GM18507 (cell line): ENCODE data around the gene KLHL14.
A peak's percentile ranks its signal among the peaks of the same experiment; 100 is the strongest.
"Not testable (repeated sequence)": the region's sequence is repeated elsewhere in the genome, so short reads cannot be mapped to it uniquely, and the experiment has no call there.

Experiments
- DNase-seq: peaks from one replicate; pipeline ENCODE4 v3.0.0; 2011; ENCODE audit warnings: low read depth; ENCODE audit not compliant: insufficient read length; ENCODE audit errors: extremely low spot score
- FAIRE-seq: peaks from 2 replicates; lab custom pipeline; 2011; peaks lifted over from hg19 to GRCh38; lab: Jason Lieb, UNC

Gene KLHL14, protein sequence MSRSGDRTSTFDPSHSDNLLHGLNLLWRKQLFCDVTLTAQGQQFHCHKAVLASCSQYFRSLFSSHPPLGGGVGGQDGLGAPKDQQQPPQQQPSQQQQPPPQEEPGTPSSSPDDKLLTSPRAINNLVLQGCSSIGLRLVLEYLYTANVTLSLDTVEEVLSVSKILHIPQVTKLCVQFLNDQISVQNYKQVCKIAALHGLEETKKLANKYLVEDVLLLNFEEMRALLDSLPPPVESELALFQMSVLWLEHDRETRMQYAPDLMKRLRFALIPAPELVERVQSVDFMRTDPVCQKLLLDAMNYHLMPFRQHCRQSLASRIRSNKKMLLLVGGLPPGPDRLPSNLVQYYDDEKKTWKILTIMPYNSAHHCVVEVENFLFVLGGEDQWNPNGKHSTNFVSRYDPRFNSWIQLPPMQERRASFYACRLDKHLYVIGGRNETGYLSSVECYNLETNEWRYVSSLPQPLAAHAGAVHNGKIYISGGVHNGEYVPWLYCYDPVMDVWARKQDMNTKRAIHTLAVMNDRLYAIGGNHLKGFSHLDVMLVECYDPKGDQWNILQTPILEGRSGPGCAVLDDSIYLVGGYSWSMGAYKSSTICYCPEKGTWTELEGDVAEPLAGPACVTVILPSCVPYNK

DNA sequence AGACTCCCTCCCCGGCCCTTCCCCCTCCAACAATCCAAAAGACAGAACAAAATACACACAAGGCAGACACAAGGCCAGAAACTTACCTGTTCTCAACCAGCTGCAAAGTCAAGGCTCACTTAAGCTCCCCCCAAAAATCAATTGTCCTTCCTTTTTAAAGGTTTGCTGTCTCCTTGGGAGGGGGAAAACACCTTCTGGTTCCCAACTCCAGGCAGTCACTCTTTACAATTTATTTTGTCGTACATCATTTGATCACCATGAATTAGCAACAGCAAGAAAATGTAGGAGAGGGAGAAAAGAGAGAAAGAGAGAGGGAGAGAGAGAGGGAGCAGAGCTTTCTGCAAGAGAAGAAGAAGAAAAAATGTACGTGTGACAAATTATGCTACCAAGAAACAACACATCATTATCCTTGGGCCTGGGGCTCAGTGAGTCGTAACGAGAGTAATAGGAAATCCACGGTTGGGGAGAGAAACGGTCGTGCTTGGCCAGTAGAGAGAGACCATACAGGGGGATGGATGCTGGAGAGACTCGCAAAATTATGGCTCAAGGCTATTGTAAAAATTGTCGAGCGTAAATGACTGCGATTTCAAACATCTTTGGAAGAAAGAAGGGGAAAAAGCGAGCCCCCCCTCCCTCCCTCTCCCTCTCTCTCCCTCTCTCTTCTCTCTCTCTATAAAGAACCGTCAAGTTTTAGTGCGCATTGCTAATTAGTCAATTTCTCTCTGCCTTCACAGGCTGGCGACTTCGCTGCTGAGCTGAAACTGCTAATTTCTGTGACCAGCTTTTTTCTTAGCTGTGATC is at the start of gene KLHL14:
TSS of gene KLHL14 (minus strand) at position 443 of the 801 bp plus-strand sequence. CDS start 2,432 bp downstream, outside the sequence.
- DNase-seq (no peak), FAIRE-seq (no peak)

DNA sequence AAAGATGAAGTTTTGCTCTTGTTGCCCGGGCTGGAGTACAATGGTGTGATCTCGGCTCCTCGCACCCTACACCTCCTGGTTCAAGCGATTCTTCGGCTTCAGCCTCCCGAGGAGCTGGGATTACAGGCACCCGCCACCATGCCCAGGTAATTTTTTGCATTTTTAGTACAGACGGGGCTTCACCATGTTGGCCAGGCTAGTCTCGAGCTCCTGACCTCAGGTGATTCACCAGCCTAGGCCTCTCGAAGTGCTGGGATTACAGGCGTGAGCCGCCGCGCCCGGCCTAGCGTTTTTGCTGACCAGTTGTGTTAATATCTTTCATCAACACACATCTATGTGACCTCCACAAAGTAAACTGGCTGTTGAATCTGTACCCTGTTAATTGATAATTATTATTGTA is 49.4 kb upstream of the KLHL14 start:
- FAIRE-seq (no peak), DNase-seq (no peak)

DNA sequence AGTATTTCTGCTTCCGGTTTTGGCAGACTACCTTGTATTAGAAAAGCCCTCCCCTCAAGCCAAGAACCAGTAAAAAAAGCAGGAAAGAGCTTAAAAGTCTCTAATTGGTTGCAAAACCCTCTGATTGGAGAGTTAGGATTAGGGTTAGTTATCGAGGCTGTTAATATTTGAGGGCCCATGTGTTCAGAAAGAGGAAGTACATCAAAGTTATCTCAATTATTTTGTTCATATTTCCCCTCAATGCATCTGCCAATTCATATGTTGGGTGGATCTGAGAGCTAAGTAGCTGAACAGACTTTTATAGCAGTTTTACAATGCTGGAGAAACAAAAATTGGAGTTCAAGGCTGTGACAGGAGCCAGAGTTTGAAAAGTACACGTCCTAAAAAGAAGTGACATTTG is 43.1 kb upstream of the KLHL14 start:
- FAIRE-seq (no peak), DNase-seq (no peak)

DNA sequence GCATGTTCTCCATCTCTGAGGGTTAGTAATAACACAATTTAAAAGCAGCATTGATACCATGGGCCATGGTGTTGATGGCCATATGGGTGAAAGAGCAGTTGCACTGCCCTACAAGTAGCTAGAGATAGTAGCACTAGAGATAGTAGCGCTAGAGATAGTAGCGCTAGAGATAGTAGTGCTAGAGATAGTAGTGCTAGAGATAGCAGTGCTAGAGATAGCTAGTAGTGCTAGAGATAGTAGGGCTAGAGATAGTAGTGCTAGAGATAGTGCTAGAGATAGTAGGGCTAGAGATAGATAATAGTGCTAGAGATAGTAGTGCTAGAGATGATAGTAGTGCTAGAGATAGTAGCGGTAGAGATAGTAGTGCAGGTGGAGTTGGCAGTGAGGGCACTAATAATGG is 39.5 kb upstream of the KLHL14 start:
- no peak for DNase-seq
- no peak for FAIRE-seq

DNA sequence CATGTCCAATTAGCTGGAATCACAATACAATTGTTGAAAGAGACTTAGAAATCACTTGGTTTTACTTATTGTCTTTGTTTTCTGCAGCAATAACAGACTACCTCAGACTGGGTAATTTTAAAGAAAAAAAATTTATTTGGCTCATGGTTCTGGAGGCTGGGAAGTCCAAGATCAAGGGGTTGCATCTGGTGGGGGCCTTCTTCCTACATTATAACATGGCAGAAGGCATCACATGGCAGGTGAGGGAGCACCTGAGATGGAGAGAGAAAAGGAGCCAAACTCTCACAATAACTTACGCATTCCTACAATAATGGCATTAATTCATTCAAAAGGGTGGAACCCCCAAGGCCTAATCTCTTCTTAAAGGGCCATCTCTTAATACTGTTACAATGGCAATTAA is 37.5 kb upstream of the KLHL14 start:
- DNase-seq (no peak), FAIRE-seq (no peak)

DNA sequence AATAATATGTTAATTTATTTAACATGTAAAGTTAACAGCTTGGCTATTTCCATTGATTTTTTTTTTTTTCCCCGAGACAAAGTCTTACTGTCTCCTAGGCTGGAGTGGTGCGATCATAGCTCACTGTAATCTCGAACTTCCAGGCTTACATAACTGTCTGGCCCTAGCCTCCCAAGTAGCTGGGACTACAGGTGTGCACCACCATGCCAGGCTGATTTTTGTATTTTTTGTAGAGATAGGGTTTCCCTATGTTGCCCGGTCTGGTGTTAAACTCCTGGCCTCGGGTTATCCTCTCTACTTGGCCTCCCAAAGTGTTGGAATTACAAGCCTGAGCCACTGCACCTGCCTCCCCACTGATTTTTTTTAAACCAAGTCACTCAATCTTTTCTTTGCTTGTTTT is 32.5 kb upstream of the KLHL14 start:
- FAIRE-seq: no peak
- DNase-seq: no peak

DNA sequence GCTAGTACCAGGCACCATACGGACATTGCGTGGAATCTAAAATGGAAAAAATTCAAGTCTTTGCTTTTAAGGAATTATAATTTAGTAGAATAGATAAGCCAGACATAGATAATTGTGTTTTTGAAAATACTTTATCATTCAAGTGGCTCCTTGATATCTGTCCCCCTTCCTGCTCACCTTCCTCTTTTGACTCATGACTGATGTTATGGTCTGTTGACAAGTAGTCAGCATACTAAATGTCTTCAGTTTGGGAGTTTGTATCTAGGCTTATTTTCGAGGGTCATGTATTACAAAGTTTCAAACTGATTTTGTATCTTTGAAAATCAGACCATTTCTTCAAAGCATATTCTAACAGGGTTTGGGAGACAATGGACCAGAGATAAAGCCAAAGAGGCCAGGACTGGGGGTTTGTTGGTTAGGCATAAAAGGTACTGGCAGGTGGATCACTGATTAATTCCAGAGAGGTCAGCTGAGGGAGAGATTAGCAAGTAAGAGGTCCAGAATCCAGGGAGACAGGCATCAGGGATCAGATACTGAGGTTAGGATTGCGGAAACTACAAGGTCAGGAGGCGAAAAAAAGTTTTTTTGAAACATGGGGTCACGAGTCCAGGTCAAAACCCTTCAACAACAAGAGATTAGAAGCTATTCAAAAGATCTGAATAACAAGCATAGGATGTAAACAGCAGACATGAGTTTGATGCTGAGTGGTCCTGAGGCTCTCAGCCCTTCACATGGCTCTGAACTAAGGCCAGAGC is 31.5 kb upstream of the KLHL14 start:
- DNase-seq (no peak), FAIRE-seq (peak; percentile 21)

DNA sequence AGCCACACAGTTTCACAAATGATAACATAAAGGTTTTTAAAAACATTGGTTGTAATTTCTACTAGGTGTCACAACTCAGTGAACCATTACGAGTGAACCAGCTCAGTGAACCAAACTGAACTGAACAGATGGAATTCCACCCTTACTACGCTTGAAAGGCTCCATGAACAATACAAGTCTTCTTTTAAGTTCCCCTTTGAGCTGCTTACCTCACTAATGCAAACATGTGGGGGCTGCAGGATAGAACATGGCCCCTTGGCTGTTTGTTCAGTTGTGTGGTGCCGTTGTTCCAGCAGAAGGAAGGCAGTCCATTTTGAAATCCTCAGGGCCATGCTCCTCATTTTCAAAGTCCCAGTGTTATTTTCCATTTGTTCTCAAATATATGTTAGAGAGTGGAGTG is 30.7 kb upstream of the KLHL14 start:
- peak; percentile 76 for FAIRE-seq

DNA sequence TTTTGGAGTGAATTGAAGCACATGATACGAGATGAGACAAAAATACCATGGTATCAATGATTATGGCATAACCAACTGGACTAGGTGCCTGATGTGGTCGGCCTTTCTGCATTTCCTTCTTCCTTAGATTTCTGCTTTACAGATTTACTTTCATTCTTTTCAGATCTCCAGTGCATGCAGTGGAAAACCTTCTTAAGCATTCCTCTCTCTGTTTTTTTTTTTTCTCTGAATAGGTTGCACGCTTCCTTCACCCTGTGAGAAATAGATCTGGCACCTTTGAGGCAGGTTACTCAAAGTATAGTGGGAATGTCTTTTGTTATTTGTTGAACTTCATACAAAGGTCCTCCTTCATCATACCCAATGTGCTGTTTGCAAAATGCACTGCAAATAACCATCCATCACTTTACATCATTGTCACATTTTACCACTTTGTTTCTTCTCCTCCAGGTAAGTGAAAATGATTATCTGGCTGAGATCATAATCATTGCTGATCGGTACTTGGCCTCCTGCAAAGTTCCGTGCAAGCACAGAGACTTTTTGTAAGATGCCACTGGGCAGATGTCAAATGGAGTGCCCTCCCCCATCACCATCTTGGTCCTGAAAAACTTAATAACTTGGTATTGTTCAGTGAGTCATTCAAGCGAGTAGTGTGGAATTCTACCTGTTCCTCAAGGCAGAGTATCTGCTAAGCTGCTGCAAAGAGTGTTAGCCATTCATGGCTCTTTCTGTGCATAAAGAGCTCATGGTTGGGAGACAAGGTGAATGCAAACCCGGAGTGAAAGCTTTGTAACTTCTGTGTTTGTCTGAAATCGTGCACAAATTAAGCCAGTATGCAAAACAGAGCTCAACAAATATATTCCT is 30.0 kb upstream of the KLHL14 start:
- no peak for FAIRE-seq

More for the DNA sequence above, 30.7 kb upstream of the KLHL14 start:
- no peak for DNase-seq

DNA sequence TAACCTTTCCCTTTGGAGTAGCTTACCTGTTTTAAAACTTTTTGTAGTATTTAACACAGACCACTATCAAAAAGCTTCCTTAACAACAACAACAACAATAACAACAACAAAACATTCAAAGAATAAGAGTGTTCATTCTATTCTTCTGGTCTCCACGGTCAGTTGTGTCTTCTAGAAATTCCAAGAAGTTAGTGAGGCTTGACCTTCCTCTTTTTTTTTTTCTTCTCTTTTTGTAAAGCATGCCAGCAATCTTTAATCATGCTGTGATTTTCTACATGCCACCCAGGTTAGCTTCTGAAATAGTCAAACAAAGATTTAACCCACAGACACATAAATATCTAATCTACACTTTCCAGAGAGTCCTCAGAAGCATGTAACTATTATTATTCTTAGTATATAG is 28.4 kb upstream of the KLHL14 start:
- FAIRE-seq: no peak
- no peak for DNase-seq

More for the DNA sequence above, 30.0 kb upstream of the KLHL14 start:
- DNase-seq: no peak

DNA sequence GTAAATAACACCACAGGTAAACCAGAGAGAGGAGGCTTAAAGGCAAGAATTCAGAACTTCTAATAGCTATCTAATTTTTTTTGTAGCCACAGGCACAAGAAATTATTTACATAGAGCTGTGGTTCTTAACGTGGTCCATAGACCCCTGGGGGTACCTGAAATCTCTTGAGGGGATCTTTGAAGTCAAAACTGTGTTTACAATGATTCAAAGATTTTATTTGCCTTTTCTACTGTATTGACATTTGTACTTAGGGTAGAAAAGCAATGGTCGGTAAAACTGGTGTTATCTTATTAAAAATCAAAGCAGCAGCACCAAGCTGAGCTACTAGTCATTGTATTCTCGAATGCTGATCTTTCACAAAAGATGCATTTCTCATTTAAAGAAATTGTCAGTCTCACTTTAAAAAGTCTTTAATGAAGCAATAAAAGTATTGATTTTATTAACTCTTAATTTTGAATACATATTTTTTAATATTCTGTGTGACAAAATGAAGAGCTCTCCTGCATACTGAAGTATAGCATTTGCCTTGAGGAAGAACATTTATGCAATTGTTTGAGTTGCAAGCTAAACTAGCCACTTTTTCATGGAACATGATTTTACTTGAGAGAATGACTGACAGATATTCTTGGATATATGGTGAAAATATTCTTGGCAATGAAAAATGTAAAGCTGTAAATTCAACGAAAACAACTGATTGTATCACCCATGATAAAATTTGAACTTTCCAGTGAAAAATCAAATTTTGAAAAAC is 25.6 kb upstream of the KLHL14 start:
- FAIRE-seq: no peak

DNA sequence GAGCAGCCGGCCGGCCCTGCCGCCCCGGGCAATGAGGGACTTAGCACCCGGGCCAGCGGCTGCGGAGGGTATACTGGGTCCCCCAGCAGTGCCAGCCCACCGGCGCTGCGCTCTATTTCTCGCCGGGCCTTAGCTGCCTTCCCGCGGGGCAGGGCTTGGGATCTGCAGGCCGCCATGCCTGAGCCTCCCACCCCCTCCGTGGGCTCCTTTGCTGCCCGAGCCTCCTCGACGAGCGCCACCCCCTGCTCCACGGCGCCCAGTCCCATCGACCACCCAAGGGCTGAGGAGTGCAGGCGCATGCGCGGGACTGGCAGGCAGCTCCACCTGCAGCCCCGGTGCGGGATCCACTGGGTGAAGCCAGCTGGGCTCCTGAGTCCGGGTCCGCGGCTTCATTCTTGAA is 21.8 kb upstream of the KLHL14 start:
- DNase-seq, FAIRE-seq: not testable (repeated sequence)

More for the DNA sequence above, 25.6 kb upstream of the KLHL14 start:
- DNase-seq: no peak

DNA sequence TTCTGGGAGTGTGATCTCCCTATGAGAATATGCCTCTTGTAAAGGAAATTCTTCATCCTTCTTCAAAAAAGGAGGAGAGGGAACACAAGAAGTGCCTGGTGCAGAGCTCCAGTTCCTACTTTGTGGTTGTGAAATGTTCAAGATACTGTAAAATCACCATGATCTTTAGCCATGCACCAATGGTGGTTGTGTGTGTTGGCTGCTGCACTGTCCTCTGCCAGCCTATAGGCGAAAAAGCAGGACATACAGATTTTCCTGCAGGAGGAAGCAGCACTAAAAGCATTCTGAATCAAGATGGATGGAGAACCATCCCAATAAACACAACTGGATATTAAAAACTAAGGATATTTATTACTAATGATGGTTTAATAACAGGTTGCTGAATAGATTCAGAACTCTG is 6.2 kb upstream of the KLHL14 start:
- FAIRE-seq (no peak), DNase-seq (no peak)

DNA sequence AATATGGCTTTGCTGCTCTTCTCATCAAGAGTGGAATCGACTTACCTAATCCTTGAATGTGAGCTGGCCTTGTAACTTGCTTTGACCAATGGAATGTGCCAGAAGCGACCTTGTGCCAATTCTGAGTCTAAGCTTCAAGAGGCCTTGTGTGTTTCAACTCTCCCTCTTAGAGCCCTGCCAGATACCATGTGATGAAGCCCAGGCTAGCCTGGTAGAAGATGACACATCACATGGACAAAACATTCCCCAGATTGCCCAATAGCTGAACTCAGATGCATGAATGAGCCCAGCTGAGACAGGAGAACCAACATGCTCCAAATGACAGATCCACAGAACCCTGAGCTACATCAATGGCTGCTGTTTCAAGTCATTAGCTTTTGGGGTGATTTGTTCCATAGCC is 4.2 kb upstream of the KLHL14 start:
- DNase-seq: no peak
- no peak for FAIRE-seq

DNA sequence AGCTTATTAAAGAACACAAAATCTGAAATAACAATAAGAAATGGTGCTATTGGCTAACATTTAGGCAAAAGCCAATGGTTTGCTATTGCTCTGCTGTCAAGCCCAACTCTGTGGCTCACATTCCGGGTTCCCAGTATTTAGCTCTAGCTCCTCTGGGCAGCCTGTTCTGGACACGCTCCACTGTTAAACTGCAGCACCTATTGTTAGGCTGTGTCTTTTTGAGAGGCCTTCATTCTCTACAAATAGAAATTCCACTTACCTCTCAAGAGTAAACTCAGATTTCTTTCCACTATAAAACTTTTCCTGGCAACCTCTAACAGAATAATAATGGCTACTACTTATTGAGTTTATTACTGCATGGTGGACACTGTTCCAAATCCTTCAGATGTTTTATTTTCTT is 3.7 kb upstream of the KLHL14 start:
- no peak for FAIRE-seq
- no peak for DNase-seq

DNA sequence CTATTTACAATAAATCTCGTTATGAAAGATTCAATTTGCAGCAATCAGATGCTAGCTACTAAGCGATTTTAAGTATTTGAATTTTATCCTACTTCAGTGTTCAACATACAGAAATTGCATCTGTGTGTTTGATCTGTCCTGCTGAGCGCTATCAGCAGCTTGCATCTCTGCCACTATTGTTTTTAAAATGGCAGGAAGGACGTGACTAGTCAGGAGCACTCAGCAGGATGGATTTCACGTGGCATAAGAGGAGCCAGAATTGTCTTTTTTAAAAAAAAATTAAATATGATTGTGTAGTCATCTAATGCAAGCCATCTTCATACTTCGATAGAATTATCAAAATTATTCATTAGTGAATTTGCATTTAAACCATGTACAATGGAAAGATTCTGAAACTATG is 2.8 kb upstream of the KLHL14 start:
- FAIRE-seq (no peak), DNase-seq (no peak)

DNA sequence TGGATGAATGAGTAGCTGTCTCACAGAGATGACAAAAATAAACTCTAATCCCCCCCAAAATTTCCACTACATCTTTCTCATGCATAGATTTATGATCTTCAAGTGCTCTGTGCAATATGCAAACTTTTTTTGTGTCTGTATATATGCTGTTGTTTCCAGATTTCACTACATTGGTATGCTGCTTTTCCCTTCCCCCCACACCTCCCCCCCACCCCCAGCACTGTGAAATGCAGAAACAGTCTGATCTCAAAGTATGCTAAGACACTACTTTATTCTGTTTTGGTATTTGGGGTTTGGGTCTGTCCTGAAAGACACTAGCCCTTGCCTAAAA is 524 bp upstream of the KLHL14 start:
- FAIRE-seq: no peak
- no peak for DNase-seq

DNA sequence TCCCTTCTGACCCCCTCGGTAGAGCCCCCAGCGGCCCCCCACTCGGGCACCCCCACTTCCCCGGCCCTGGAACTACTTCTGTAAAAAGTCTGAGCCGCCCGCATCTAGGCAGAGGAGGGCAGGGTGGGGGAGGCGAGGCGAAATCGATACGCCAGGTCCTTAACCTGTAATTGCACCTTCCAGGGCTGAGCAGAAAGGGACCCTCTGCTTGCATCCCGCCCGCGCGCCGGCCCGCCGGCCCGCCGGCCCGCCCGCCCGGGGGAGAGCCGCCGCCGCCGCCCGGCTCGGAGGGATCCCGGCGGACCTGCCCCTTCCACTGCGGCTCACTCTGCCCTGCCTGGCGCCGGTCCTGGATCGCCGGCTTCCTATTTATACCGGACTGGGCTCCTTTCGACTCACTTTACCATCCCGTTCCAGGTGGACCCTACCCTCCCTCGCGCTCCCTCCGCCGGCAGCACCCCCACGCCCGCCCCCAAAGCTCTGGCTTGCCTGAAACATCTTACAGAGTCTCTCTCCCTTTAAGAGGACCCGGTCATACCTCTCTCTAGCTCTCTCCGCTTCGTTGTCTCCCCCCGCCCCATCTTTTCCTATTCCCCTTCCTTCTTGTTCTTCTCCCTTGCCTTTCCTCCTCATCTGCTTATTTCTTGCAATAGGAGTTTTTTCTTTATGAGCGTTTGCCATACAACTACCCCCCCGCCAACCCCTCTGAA is 797 bp downstream of the KLHL14 start:
- no peak for FAIRE-seq
- no peak for DNase-seq
